CD4-positive, alpha-beta T cell (primary cell): ENCODE results near the gene PRKG1. TPM values are rescaled to one million over a fixed set of nuclear protein-coding genes. Genes with fewer than 3 reads are reported as not detected.

Experiments used
- ATAC-seq: fragments of 200-7000 bp; cut with Tn5 transposase; one replicate; pipeline ENCODE4 v1.10.0; 2022; ENCODE audit warnings: mild to moderate bottlenecking; ENCODE audit not compliant: poor library complexity
- CTCF ChIA-PET: fragments of 350-600 bp; sonication (Branson Sonifier 250); formaldehyde crosslinking; loops from one replicate; lab custom pipeline; 2021; ENCODE audit warnings: antibody characterized with exemption, inconsistent platforms; lab: Charles Lee
- POLR2A ChIA-PET: fragments of 350-600 bp; sonication (Branson Sonifier 250); formaldehyde crosslinking; loops from one replicate; lab custom pipeline; 2021; ENCODE audit warnings: antibody characterized with exemption, inconsistent platforms; lab: Charles Lee
- DNase-seq, 14 experiments: peaks; one replicate each; pipeline ENCODE4 v3.0.0-alpha.2; 2013 to 2020; ENCODE audit warnings: mixed read lengths in 2 of 14
- H3K27ac ChIP-seq, 2 donors: one replicate each; pipeline versions ENCODE4 v1.5.1 to v1.7.0; 2013; ENCODE audit warnings: low read length in 2 of 2, low read depth in 1 of 2, mild to moderate bottlenecking in 1 of 2
- H3K27me3 ChIP-seq, 2 experiments: 1 replicate in 1 of 2; 2 replicates in 1 of 2; pipeline versions ENCODE4 v1.6.1 to v1.7.0; 2013; ENCODE audit warnings: low read length in 2 of 2, control low read depth in 1 of 2, mild to moderate bottlenecking in 1 of 2, moderate library complexity in 1 of 2; ENCODE audit not compliant: insufficient read depth in 2 of 2, control insufficient read depth in 1 of 2
- H3K36me3 ChIP-seq: one replicate; pipeline ENCODE4 v1.6.1; 2013; ENCODE audit warnings: low read length, control low read depth; ENCODE audit not compliant: insufficient read depth
- H3K4me1 ChIP-seq: one replicate; pipeline ENCODE4 v1.6.1; 2013; ENCODE audit warnings: low read length, control low read depth; ENCODE audit not compliant: insufficient read depth
- H3K4me3 ChIP-seq: one replicate; pipeline ENCODE4 v1.5.1; 2013; ENCODE audit warnings: mild to moderate bottlenecking, low read length, moderate library complexity
- H3K9me3 ChIP-seq, 2 experiments: 1 replicate in 1 of 2; 2 replicates in 1 of 2; pipeline versions ENCODE4 v1.6.1 to v1.7.0; 2013; ENCODE audit warnings: low read length in 2 of 2, mild to moderate bottlenecking in 2 of 2, control low read depth in 1 of 2, moderate library complexity in 1 of 2; ENCODE audit not compliant: control insufficient read depth in 1 of 2, insufficient read depth in 1 of 2
- H3K27ac Mint-ChIP-seq: one replicate; pipeline ENCODE4 v1.8.0; 2020; ENCODE audit warnings: mixed read lengths
- H3K27me3 Mint-ChIP-seq: one replicate; pipeline ENCODE4 v1.8.0; 2021; ENCODE audit warnings: mixed read lengths
- H3K36me3 Mint-ChIP-seq: one replicate; pipeline ENCODE4 v1.8.0; 2021; ENCODE audit warnings: low read depth, mixed read lengths
- H3K4me1 Mint-ChIP-seq: one replicate; pipeline ENCODE4 v1.8.0; 2021; ENCODE audit warnings: low read depth, mixed read lengths
- H3K4me3 Mint-ChIP-seq: one replicate; pipeline ENCODE4 v1.8.0; 2020; ENCODE audit warnings: mild to moderate bottlenecking, mixed read lengths
- H3K9me3 Mint-ChIP-seq: one replicate; pipeline ENCODE4 v1.8.0; 2020; ENCODE audit warnings: mixed read lengths
- CTCF ChIP-seq: fragments of 200-600 bp; IDR thresholded peaks from one replicate; pipeline ENCODE4 v1.8.0; 2022; ENCODE audit warnings: antibody characterized with exemption, mild to moderate bottlenecking
- intact Hi-C, 2 experiments: fragments of 100-400 bp; cut with DNase I in 1 of 2; cut with micrococcal nuclease in 1 of 2; formaldehyde crosslinking; loops; one replicate each; pipeline versions ENCODE4 v1.15.1 to v1.9.0; 2023 to 2025; cut with DNase I, micrococcal nuclease
- total RNA-seq, 174 experiments: library from RNA in 2 of 174; stranded (reverse) in 2 of 174; gene quantifications; one replicate each; pipeline ENCODE4 v1.2.3 and lab custom pipeline; 2021 to 2026

The PRKG1 gene
- total RNA-seq, 2 experiments from 2014 or later = 0.31 TPM; not detected in 1

- POLR2A ChIA-PET = no interaction called here
- Histone ChIP-seq H3K27ac (no peak overlapping the region), H3K36me3 (no peaks in the 10 kb centered on the region), H3K4me1 (no peaks in the 10 kb centered on the region), H3K9me3 (peaks cover 0 to 7% of the 10 kb centered on the region in 2 experiments), H3K27me3 (peaks cover 16 to 17% of the 10 kb centered on the region in 2 experiments), H3K4me3 (peak overlapping the region; percentile 14)
- CTCF ChIA-PET = no interaction called here
- no peaks in the 10 kb centered on the region for H3K36me3 Mint-ChIP-seq
- H3K4me3 Mint-ChIP-seq = peak overlapping the region; percentile 70
- TF ChIP-seq CTCF = no peak
- H3K4me1 Mint-ChIP-seq = peaks cover 6% of the 10 kb centered on the region
- DNase-seq (peak in 2 of 14 experiments; percentile 4 to 16), ATAC-seq (no peak)
- intact Hi-C loops = no loop called here
- H3K9me3 Mint-ChIP-seq = no peaks in the 10 kb centered on the region
- no peak overlapping the region for H3K27ac Mint-ChIP-seq
- peaks cover 55% of the 10 kb centered on the region for H3K27me3 Mint-ChIP-seq
Measured at GRCh38 chr10:52308251-52309031, 1234.2 kb downstream of the PRKG1 start.

GRCh38 chr10:52312942-52313255 lies 1238.6 kb downstream of the PRKG1 start:
- H3K27me3 Mint-ChIP-seq = peaks cover 90% of the 10 kb centered on the region
- ChIA-PET POLR2A (no interaction called here), CTCF (no interaction called here)
- Histone ChIP-seq H3K9me3 (peaks cover 0 to 20% of the 10 kb centered on the region in 2 experiments), H3K27ac (no peak overlapping the region), H3K4me3 (no peak overlapping the region), H3K4me1 (peaks cover 4% of the 10 kb centered on the region), H3K27me3 (peaks cover 33 to 45% of the 10 kb centered on the region in 2 experiments), H3K36me3 (no peaks in the 10 kb centered on the region)
- H3K4me3 Mint-ChIP-seq = no peak overlapping the region
- intact Hi-C loops = no loop called here
- H3K36me3 Mint-ChIP-seq = no peaks in the 10 kb centered on the region
- ATAC-seq (no peak), DNase-seq (no peak)
- no peak for TF ChIP-seq CTCF
- peaks cover 16% of the 10 kb centered on the region for H3K4me1 Mint-ChIP-seq
- H3K27ac Mint-ChIP-seq = no peak overlapping the region
- no peaks in the 10 kb centered on the region for H3K9me3 Mint-ChIP-seq

GRCh38 chr10:52313256-52313932 lies 1239.1 kb downstream of the PRKG1 start:
- intact Hi-C loops = no loop called here
- CTCF ChIA-PET = no interaction called here

More at GRCh38 chr10:52313256-52313932, 1239.1 kb downstream of the PRKG1 start:
- H3K4me1 Mint-ChIP-seq = peaks cover 16% of the 10 kb centered on the region
- no peak for TF ChIP-seq CTCF
- Histone ChIP-seq H3K27me3 (peaks cover 33 to 45% of the 10 kb centered on the region in 2 experiments), H3K4me3 (no peak overlapping the region), H3K4me1 (peaks cover 4% of the 10 kb centered on the region), H3K27ac (no peak overlapping the region), H3K36me3 (no peaks in the 10 kb centered on the region), H3K9me3 (peaks cover 0 to 18% of the 10 kb centered on the region in 2 experiments)
- POLR2A ChIA-PET = no interaction called here
- H3K9me3 Mint-ChIP-seq = no peaks in the 10 kb centered on the region
- ATAC-seq (no peak), DNase-seq (no peak)
- no peak overlapping the region for H3K27ac Mint-ChIP-seq
- no peaks in the 10 kb centered on the region for H3K36me3 Mint-ChIP-seq
- H3K4me3 Mint-ChIP-seq = no peak overlapping the region
- peaks cover 85% of the 10 kb centered on the region for H3K27me3 Mint-ChIP-seq
